Mesothelial cell of epicardium (in vitro differentiated cells): ENCODE results near the gene INTS3. TPM values are rescaled to one million over a fixed set of nuclear protein-coding genes. Genes with fewer than 3 reads are reported as not detected.

Source experiments
- DNase-seq, 2 experiments: peaks; one replicate each; pipeline ENCODE4 v3.0.0; 2021; ENCODE audit warnings: low spot score in 2 of 2; ENCODE audit not compliant: unreplicated experiment in 2 of 2
- H3K27ac Mint-ChIP-seq: 2 replicates; pipeline ENCODE4 v1.8.0; 2021; ENCODE audit warnings: mixed read lengths
- H3K27me3 Mint-ChIP-seq: 2 replicates; pipeline ENCODE4 v1.8.0; 2021; ENCODE audit warnings: low read depth, mixed read lengths
- H3K36me3 Mint-ChIP-seq: 2 replicates; pipeline ENCODE4 v1.8.0; 2021; ENCODE audit warnings: mixed read lengths
- H3K4me1 Mint-ChIP-seq: 2 replicates; pipeline ENCODE4 v1.8.0; 2021; ENCODE audit warnings: mixed read lengths
- H3K4me3 Mint-ChIP-seq: 2 replicates; pipeline ENCODE4 v1.8.0; 2021; ENCODE audit warnings: mild to moderate bottlenecking, moderate library complexity, mixed read lengths
- H3K9me3 Mint-ChIP-seq: 2 replicates; pipeline ENCODE4 v1.8.0; 2021; ENCODE audit warnings: mixed read lengths
- CTCF ChIP-seq: fragments of 200-600 bp; sonication (generic); IDR thresholded peaks from one replicate; pipeline ENCODE4 v1.5.0; 2021; ENCODE audit warnings: antibody characterized with exemption; ENCODE audit not compliant: unreplicated experiment
- total RNA-seq: library from RNA; stranded (reverse); gene quantifications from 3 replicates; pipeline ENCODE4 v1.2.1, GENCODE V29; 2021

Gene INTS3
- total RNA-seq, 1 donor from 2014 or later, result 120 TPM

GRCh38 chr1:153683854-153684253 lies 44.0 kb upstream of the INTS3 start:
- Mint-ChIP-seq H3K9me3 (no peaks in the 10 kb centered on the region), H3K27me3 (peaks cover 48% of the 10 kb centered on the region), H3K4me1 (peaks cover 14% of the 10 kb centered on the region), H3K27ac (no peak overlapping the region), H3K4me3 (no peak overlapping the region), H3K36me3 (peaks cover 1% of the 10 kb centered on the region)
- TF ChIP-seq CTCF, result no peak
- no peak for DNase-seq

- DNase-seq, result no peak
- Mint-ChIP-seq H3K36me3 (peaks cover 1% of the 10 kb centered on the region), H3K4me1 (peaks cover 10% of the 10 kb centered on the region), H3K27me3 (peaks cover 42% of the 10 kb centered on the region), H3K27ac (no peak overlapping the region), H3K9me3 (no peaks in the 10 kb centered on the region), H3K4me3 (no peak overlapping the region)
- no peak for TF ChIP-seq CTCF
Observed at GRCh38 chr1:153684892-153685291, 43.0 kb upstream of the INTS3 start.

- H3K27ac Mint-ChIP-seq, result no peak overlapping the region
- peaks cover 1% of the 10 kb centered on the region for H3K36me3 Mint-ChIP-seq
- no peak overlapping the region for H3K4me3 Mint-ChIP-seq
- no peaks in the 10 kb centered on the region for H3K9me3 Mint-ChIP-seq
- peaks cover 34% of the 10 kb centered on the region for H3K27me3 Mint-ChIP-seq
- TF ChIP-seq CTCF, result no peak
- peaks cover 6% of the 10 kb centered on the region for H3K4me1 Mint-ChIP-seq
- DNase-seq, result no peak
Observed at GRCh38 chr1:153685544-153686340, 42.1 kb upstream of the INTS3 start.

- Mint-ChIP-seq H3K4me1 (peaks cover 11% of the 10 kb centered on the region), H3K36me3 (peaks cover 1% of the 10 kb centered on the region), H3K27ac (no peak overlapping the region), H3K4me3 (no peak overlapping the region), H3K9me3 (no peaks in the 10 kb centered on the region), H3K27me3 (peaks cover 16% of the 10 kb centered on the region)
- TF ChIP-seq CTCF, result no peak
- no peak for DNase-seq
Observed at GRCh38 chr1:153687346-153688125, 40.3 kb upstream of the INTS3 start.

GRCh38 chr1:153688276-153688675 lies 39.6 kb upstream of the INTS3 start:
- peaks cover 1% of the 10 kb centered on the region for H3K36me3 Mint-ChIP-seq
- no peak for DNase-seq
- no peak for TF ChIP-seq CTCF
- no peak overlapping the region for H3K4me3 Mint-ChIP-seq
- peaks cover 11% of the 10 kb centered on the region for H3K4me1 Mint-ChIP-seq
- H3K27me3 Mint-ChIP-seq, result peaks cover 14% of the 10 kb centered on the region
- H3K9me3 Mint-ChIP-seq, result no peaks in the 10 kb centered on the region
- no peak overlapping the region for H3K27ac Mint-ChIP-seq
